HepG2 (cell line): ENCODE data around the gene ADD2. TPM values are rescaled to one million over a fixed set of nuclear protein-coding genes. Genes with fewer than 3 reads are reported as not detected.

ENCODE experiments used
- ATAC-seq: fragments of 200-7000 bp; cut with Tn5 transposase; 3 replicates; pipeline ENCODE4 v1.9.1; 2020; ENCODE audit warnings: mild to moderate bottlenecking, moderate library complexity
- BruUV-seq: library from RNA; stranded (reverse); fragments of 400-500 nt; replicated peaks from 2 replicates; lab custom pipeline; 2021; lab: Mats Ljungman, UMichigan
- CTCF ChIA-PET: fragments of 300-600 bp; formaldehyde crosslinking; extraction: SDS; loops from one replicate; lab custom pipeline; 2021; ENCODE audit warnings: low total read pairs, inconsistent platforms, low intra/inter-chr PET ratio; lab: Yijun Ruan, JAX
- POLR2A ChIA-PET: fragments of 350-600 bp; sonication (Branson Sonifier 250); formaldehyde crosslinking; loops from one replicate; lab custom pipeline; 2020; ENCODE audit warnings: antibody characterized with exemption, inconsistent platforms; lab: Yijun Ruan, JAX
- DNase-seq: peaks from one replicate; pipeline ENCODE4 v3.0.0-alpha.2; 2015; ENCODE audit warnings: low spot score
- FAIRE-seq: peaks from 3 replicates; lab custom pipeline; 2011; peaks lifted over from hg19 to GRCh38; lab: Jason Lieb, UNC
- H2AFZ ChIP-seq: one replicate; pipeline ENCODE4 v1.6.1; 2011; ENCODE audit warnings: low read length, inconsistent platforms
- H3K27ac ChIP-seq: fragments of 300-600 bp; 3 replicates; pipeline ENCODE4 v1.8.0; 2011; ENCODE audit warnings: mixed run types, mild to moderate bottlenecking, mixed read lengths, low read length, inconsistent platforms; ENCODE audit not compliant: insufficient read depth; ENCODE audit errors: extremely low read length
- H3K27me3 ChIP-seq, 2 experiments: fragments of 200-600 bp in 1 of 2; 2 replicates in 1 of 2; 3 replicates in 1 of 2; pipeline versions ENCODE4 v1.6.0 to v1.8.0; 2011; ENCODE audit warnings: low read length in 2 of 2, mild to moderate bottlenecking in 2 of 2, moderate library complexity in 2 of 2, inconsistent platforms in 1 of 2; ENCODE audit not compliant: insufficient read depth in 2 of 2, control insufficient read depth in 1 of 2
- H3K36me3 ChIP-seq, 2 experiments: fragments of 200-600 bp in 1 of 2; replicated peaks in 1 of 2; 2 replicates in 1 of 2; 3 replicates in 1 of 2; pipeline versions ENCODE4 v1.5.1 to v1.8.0; 2011; ENCODE audit warnings: low read length in 2 of 2, inconsistent platforms in 1 of 2; ENCODE audit not compliant: insufficient read depth in 2 of 2, control insufficient read depth in 1 of 2
- H3K4me1 ChIP-seq: 2 replicates; pipeline ENCODE4 v1.5.1; 2012; ENCODE audit warnings: low read length, inconsistent platforms; ENCODE audit not compliant: insufficient read depth
- H3K4me2 ChIP-seq: 2 replicates; pipeline ENCODE4 v1.6.0; 2011; ENCODE audit warnings: low read depth, low read length, inconsistent platforms
- H3K4me3 ChIP-seq, 3 experiments: fragments of 200-600 bp in 1 of 3; sonication (generic), shearing (Covaris generic) in 1 of 3; replicated peaks in 1 of 3; 2 replicates each; pipeline ENCODE4 v1.5.1; 2011 to 2016; ENCODE audit warnings: low read length in 3 of 3, inconsistent platforms in 2 of 3, low read depth in 2 of 3, mild to moderate bottlenecking in 2 of 3, control low read depth in 1 of 3, mixed read lengths in 1 of 3; ENCODE audit not compliant: insufficient read depth in 1 of 3
- H3K79me2 ChIP-seq: one replicate; pipeline ENCODE4 v1.6.1; 2011; ENCODE audit warnings: low read length, inconsistent platforms; ENCODE audit not compliant: insufficient read depth
- H3K9ac ChIP-seq: 2 replicates; pipeline ENCODE4 v1.6.0; 2011; ENCODE audit warnings: mild to moderate bottlenecking, low read depth, low read length, inconsistent platforms; ENCODE audit not compliant: insufficient read depth
- H3K9me3 ChIP-seq: 2 replicates; pipeline ENCODE4 v1.5.1; 2012; ENCODE audit warnings: mild to moderate bottlenecking, low read length
- H4K20me1 ChIP-seq: 2 replicates; pipeline ENCODE4 v1.6.0; 2011; ENCODE audit warnings: inconsistent platforms, mild to moderate bottlenecking, low read length, moderate library complexity; ENCODE audit not compliant: insufficient read depth
- AHR ChIP-seq: IDR thresholded peaks from 2 replicates; pipeline ENCODE4 v1.6.1; 2018; ENCODE audit warnings: missing genetic modification reagents, missing compliant biosample characterization
- CHD2 ChIP-seq: IDR thresholded peaks from 2 replicates; pipeline ENCODE4 v1.6.1; 2011; ENCODE audit warnings: low read depth, low read length, improper control_type of control experiment
- CREB1 ChIP-seq, 2 experiments: fragments of 450-650 bp in 1 of 2; IDR thresholded peaks; 2 replicates each; pipeline ENCODE4 v1.6.1; 2016 to 2017; ENCODE audit warnings: control low read depth in 1 of 2, mild to moderate bottlenecking in 1 of 2, missing compliant biosample characterization in 1 of 2, missing genetic modification characterization in 1 of 2
- FUBP1 ChIP-seq: sonication (generic); formaldehyde crosslinking; IDR thresholded peaks from 2 replicates; pipeline ENCODE4 v1.5.1; 2020; ENCODE audit warnings: missing genetic modification reagents, mild to moderate bottlenecking, borderline replicate concordance
- HMG20B ChIP-seq: conservative IDR thresholded peaks from 2 replicates; pipeline ENCODE4 v1.6.1; 2016; ENCODE audit warnings: missing genetic modification reagents, missing compliant biosample characterization
- MIXL1 ChIP-seq: IDR thresholded peaks from 2 replicates; pipeline ENCODE4 v1.6.1; 2016
- POLR2A ChIP-seq, 2 experiments: IDR thresholded peaks; 2 replicates each; pipeline ENCODE4 v1.6.1; 2011; ENCODE audit warnings: low read depth in 2 of 2, low read length in 2 of 2, mild to moderate bottlenecking in 1 of 2, moderate library complexity in 1 of 2; ENCODE audit not compliant: insufficient read depth in 1 of 2
- POLR2AphosphoS5 ChIP-seq: IDR thresholded peaks from 2 replicates; pipeline ENCODE4 v1.6.1; 2012; ENCODE audit warnings: low read depth, low read length
- SIX4 ChIP-seq: sonication (generic); formaldehyde crosslinking; IDR thresholded peaks from 2 replicates; pipeline ENCODE4 v1.4.0; 2020; ENCODE audit warnings: missing genetic modification reagents
- YEATS2 ChIP-seq: sonication (generic); formaldehyde crosslinking; IDR thresholded peaks from 2 replicates; pipeline ENCODE4 v1.4.0; 2020; ENCODE audit warnings: missing genetic modification reagents, borderline replicate concordance
- WGBS: methylation state at CpG from one replicate; pipeline ENCODE4 v1.1.6; 2017; ENCODE audit warnings: low lambda C conversion rate; 5-methylcytosine and 5-hydroxymethylcytosine counted together
- in situ Hi-C: cut with HindIII; loops from 2 replicates; pipeline ENCODE4 v1.10.0; 2017; ENCODE audit warnings: low pct_unique_long_range_greater_than_20kb; ENCODE audit not compliant: extremely low pct_ligation_motif_present
- intact Hi-C: fragments of 100-400 bp; cut with micrococcal nuclease; formaldehyde crosslinking; loops from one replicate; pipeline ENCODE4 v1.10.0; 2022; ENCODE audit not compliant: unreplicated experiment
- polyA plus RNA-seq, 8 experiments: library from polyadenylated mRNA; depleted of rRNA in 3 of 8; stranded (reverse) in 7 of 8; unstranded in 1 of 8; fragments of >200 nt; fragmentation: Illumina TruSeq in 4 of 8; extraction: Trizol in 4 of 8; gene quantifications; 2 replicates each; pipeline versions ENCODE4 v1.2.1 to v1.2.3, GENCODE V29; 2011 to 2016; ENCODE audit warnings: low read depth in 4 of 8, missing spikeins in 1 of 8, mixed read lengths in 1 of 8; ENCODE audit not compliant: insufficient read depth in 1 of 8
- total RNA-seq, 5 experiments: library from RNA; depleted of rRNA; stranded (reverse); fragments of >200 nt; fragmentation: Illumina TruSeq; extraction: Trizol; gene quantifications; 2 replicates each; pipeline ENCODE4 v1.2.3, GENCODE V29; 2016; ENCODE audit warnings: low read depth in 1 of 5

The ADD2 gene
- total and polyA plus RNA-seq, 2 of the 13 experiments (the other 11 are each of a cell fraction or from before 2014, with no cell fraction given), result 0.05 to 0.13 TPM

- no peak for FAIRE-seq
- TF ChIP-seq CREB1 (IDR thresholded peaks at IDR 0.05) (peak; percentile 82), CREB1 (CRISPR knock-in tag; IDR thresholded peaks at IDR 0.05) (no peak), HMG20B (CRISPR knock-in tag) (no peak)
- H3K4me2 ChIP-seq, result no peak overlapping the region
- no peak overlapping the region for H2AFZ ChIP-seq
- intact Hi-C loops, result no loop called here
- ATAC-seq, result no peak
- ChIA-PET CTCF (no interaction called here), POLR2A (no interaction called here)
- H3K27ac ChIP-seq, result no peak overlapping the region
- WGBS, result 21% methylated on average over 12 of the region's 12 CpGs
- DNase-seq, result no peak
- no peaks in the 10 kb centered on the region for H3K79me2 ChIP-seq
- peaks cover 7 to 46% of the 10 kb centered on the region in 2 experiments; a peak in 3 of 5 replicates for H3K27me3 ChIP-seq
- H3K36me3 ChIP-seq, result no peaks in the 10 kb centered on the region
- no peaks in the 10 kb centered on the region for H3K4me1 ChIP-seq
- in situ Hi-C loops, result no loop called here
- no peak overlapping the region for H3K9ac ChIP-seq
- no peaks in the 10 kb centered on the region for H3K9me3 ChIP-seq
- BruUV-seq, result no TSS peak
- no peaks in the 10 kb centered on the region for H4K20me1 ChIP-seq
- no peak overlapping the region for H3K4me3 ChIP-seq
These were observed 70.2 kb downstream of the ADD2 start for GRCh38 chr2:70697603-70698383.

GRCh38 chr2:70696142-70696541, 71.9 kb downstream of the ADD2 start:
- Histone ChIP-seq H3K4me2 (no peak overlapping the region), H4K20me1 (no peaks in the 10 kb centered on the region), H2AFZ (no peak overlapping the region), H3K9me3 (no peaks in the 10 kb centered on the region), H3K4me3 (no peak overlapping the region), H3K27me3 (peaks cover 7 to 60% of the 10 kb centered on the region in 2 experiments; a peak in 3 of 5 replicates), H3K27ac (no peak overlapping the region), H3K9ac (no peak overlapping the region), H3K79me2 (no peaks in the 10 kb centered on the region), H3K36me3 (no peaks in the 10 kb centered on the region), H3K4me1 (no peaks in the 10 kb centered on the region)
- POLR2A ChIA-PET, result no interaction called here
- FAIRE-seq, result no peak
- DNase-seq, result no peak
- intact Hi-C loops (no loop called here), in situ Hi-C loops (no loop called here)
- ATAC-seq, result no peak
- no TSS peak for BruUV-seq
- CTCF ChIA-PET, result no interaction called here
- no peak for TF ChIP-seq MIXL1 (CRISPR knock-in tag)
- no peak for TF ChIP-seq SIX4
- no peak for TF ChIP-seq POLR2A (IDR thresholded peaks at IDR 0.05; ENCODE audit: insufficient read depth in 1 of 2, low read depth in 2 of 2, low read length in 2 of 2)
- TF ChIP-seq POLR2AphosphoS5, result no peak
- TF ChIP-seq FUBP1, result no peak
- TF ChIP-seq YEATS2 (CRISPR knock-in tag), result no peak
- no peak for TF ChIP-seq CHD2
- TF ChIP-seq AHR (CRISPR knock-in tag), result no peak
- 24% methylated on average over 4 of the region's 6 CpGs for WGBS
